NCI-H1092 treated with DMSO at 0.1 percent for 48 hours (cell line): Measurements from ENCODE around the gene NPDC1.
"Not testable (repeated sequence)": the region's sequence is repeated elsewhere in the genome, so short reads cannot be mapped to it uniquely, and the experiment has no call there.

Source experiments
- DNase-seq: peaks from one replicate; lab custom pipeline; 2025; lab: John Stamatoyannopoulos, UW

The NPDC1 gene

DNA sequence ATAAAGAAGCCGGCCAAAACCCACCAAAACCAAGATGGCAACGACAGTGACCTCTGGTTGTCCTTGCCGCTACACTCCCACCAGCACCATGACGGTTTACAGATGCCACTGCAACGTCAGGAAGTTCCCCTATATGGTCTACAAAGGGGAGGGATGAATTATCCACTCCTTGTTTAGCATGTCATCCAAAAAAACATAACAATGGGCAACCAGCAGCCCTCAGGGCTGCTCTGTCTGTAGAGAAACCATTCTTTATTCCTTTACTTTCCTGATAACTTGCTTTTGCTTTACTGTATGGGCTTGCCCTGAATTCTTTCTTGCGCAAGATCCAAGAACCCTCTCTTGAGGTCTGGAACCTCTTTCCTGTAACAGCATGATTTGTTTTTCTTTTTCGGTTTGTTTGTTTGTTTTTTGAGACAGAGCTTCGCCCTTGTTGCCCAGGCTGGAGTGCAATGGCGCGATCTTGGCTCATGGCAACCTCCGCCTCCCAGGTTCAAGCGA, 29.3 kb upstream of the NPDC1 start:
- no peak for DNase-seq

DNA sequence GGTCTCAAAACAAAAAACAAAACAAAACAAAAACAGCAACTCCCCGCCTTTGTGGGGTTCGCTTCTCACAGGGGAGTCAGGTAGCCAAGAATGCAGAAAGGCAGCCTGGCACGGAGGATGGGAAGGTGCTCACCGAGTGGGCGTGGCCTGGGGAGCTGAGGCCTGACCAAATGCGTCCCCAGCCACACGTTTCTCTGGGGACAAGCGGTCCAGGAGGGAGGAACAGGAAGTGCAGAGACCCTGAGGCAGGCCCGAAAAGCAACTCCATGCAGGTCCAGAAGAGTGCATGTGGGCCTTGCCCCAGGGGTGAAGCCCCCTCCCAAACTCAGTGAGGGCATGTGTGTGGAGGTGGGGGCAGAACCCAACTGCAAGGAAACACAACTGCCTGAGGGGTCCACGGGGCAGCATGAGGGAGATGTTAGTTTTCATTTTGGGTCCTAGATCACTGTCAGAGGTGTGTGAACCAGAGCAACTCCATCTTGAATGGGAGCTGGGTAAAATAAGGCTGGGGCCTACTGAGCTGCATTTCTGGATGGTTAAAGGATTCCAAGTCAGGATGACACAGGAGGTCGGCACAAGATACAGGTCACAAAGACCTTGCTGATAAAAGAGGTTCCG, 28.8 kb upstream of the NPDC1 start:
- DNase-seq = no peak

DNA sequence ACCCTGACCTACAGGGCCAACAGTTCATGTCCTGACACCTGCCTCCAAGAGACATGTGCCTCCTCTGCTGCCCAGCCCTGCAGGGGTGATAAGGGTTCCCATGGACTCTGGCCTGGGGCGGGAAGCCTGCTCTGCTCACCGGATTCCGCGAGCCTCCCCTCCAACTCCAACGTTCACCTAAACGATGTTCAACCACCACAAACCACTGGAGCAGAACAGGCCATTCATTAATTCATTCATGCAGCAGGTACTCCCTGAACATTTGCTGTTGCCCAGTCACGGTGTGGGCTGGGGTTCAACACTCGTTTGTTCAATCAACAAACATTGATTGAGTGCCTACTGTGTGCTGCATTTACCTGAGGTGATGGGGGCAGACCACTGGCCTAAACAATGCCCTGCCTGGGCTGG, 28.0 kb upstream of the NPDC1 start:
- no peak for DNase-seq

DNA sequence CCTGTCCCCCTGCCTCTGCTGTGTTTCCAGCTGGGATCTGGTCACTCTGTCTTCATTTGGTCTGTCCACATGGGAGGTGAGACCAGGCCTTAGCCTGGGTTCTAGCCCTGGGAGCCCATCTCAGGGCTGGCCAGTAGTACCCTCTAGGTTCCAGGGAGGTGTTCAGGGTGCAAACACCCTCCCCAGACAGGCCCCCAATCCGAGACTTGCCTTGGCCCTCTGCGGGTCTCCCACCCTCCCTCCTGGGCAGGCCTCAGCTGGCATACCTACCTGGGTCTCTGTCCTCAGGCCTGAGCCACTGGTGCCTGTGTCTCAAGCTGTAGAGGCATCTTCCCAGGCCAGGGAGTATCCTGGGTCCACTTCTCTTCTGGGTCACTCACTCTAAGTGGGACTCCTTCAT, 25.3 kb upstream of the NPDC1 start:
- no peak for DNase-seq

DNA sequence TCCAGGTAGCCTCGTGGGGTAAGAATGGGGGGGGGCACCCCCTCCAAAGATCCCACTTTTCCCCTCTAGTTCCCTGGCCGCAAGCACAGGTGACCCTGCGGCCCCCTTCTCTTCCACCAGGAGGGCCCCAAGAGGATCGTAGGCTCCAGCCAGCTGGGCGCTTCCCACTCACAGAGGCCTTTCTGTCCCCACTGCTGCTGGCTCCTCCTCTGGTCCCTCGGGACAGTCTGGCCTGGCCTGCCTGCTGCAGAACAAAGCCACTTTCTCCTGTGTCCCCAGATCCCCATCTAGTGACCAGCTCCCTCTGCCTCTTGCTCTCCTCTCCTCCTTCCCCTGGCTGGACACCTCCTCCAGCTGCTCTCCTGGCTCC, 24.9 kb upstream of the NPDC1 start:
- peak; percentile 75 for DNase-seq

DNA sequence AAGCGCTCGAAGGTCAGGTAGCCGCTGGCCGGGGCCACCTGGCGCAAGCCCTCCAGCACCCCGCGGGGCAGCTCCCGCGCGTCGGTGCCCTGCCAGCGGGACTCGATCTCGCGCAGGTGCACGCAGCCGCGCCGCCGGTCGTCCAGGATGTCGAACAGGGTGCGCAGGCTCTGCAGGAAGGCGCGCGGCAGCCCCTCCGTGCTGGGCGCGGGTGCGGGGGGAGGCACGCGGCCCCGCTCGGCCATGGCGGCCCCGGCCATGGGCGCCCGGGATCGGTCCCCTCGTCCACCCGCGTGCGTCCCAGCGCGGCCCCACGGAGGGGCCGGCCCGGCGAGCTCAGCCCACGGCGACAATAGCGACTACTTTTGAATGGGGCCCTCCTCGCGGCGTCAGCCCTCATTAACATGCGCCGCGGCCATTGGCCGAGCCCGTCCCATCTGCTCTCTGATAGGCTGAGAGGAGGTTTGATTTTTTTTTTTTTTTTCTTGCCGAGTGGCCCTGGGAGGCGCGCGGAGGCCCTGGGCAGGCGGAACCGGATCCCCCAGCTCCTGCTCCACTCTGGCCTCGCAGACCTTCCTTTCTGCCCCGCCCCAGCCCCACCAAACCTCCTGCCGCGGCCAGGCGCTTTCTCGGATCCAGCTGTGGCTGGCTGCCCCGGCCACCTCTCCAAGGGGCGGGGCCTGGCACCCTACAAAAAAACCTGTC, 24.4 kb upstream of the NPDC1 start, which contains the start of gene SAPCD2:
TSS of gene SAPCD2 (minus strand) at position 357 of the 705 bp plus-strand sequence. CDS start at position 260, 97 bp downstream.
- peak; percentile 94 for DNase-seq

DNA sequence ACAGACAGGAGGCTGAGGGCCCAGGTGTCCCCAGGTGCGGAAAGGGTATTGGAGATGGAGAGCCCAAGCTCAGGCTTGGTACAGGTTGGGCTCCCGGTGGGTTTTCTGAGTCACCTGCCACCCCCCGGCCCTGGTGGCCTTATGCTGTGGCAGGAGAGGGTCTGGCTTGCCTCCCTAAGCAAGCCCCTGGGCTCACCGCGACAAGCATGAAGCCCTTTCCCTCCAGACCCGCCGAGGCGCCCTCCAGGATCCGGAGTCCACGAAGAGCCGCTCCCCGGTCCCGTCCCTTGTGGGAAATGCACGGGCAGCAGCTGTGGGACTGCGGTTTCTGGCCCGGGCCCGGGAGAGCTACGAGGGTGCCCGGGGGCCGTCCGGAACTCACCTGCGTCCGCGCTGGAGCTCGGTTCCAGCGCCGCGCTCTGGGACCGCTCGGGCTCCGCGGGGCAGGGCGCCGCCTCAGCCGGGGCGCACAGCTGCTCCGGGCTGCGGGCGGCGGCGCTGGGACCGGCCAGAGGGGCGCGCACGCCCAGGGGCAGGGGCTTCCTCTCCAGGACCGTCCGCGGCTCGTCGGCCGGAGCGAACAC, 23.6 kb upstream of the NPDC1 start:
- DNase-seq = no peak

DNA sequence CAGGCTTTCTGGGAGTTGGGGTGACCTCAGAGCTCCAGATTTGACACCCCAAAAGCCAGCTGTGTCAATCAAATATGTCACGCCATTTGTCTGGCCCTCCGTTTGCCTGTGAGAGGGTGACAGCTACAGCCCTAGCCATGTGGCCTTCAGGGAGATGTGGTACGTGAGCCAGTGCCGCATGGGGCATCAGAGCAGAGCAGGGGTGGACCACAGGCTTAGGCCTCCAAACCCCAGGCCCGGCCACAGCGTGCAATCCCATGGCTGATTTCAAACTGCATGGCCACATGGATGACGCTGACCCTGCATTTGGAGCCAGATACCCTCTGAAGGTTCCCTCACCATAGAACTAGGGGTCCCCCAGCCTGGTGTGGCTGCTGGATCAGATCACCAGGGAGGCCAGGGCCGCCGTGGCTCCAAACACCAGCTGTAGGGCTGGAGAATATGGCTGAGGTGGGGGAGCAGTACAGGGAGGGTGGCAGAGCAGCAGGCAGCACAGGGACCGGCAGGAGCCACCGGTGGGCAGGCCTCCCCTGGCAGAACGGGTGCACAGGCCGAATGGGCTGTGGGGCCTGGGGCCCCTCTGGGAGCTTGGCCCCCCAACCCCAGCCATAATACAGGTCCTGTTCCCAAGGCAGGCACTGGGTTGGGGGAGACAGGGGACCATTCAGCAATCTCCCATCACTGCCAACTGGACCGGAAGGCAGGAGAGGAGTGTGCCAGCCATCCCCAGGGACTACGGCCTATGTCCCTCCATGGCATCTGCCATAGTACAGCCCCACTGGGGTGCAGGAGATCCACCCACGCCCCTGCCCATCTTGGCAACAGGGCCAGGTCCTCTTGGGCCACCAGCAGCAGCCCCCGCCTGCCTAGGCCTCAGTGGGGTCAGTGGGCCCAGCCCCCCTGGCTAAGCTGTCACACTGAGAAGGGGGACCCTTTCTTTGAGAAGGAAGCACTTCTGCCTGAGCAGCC, 22.8 kb upstream of the NPDC1 start:
- DNase-seq = no peak

DNA sequence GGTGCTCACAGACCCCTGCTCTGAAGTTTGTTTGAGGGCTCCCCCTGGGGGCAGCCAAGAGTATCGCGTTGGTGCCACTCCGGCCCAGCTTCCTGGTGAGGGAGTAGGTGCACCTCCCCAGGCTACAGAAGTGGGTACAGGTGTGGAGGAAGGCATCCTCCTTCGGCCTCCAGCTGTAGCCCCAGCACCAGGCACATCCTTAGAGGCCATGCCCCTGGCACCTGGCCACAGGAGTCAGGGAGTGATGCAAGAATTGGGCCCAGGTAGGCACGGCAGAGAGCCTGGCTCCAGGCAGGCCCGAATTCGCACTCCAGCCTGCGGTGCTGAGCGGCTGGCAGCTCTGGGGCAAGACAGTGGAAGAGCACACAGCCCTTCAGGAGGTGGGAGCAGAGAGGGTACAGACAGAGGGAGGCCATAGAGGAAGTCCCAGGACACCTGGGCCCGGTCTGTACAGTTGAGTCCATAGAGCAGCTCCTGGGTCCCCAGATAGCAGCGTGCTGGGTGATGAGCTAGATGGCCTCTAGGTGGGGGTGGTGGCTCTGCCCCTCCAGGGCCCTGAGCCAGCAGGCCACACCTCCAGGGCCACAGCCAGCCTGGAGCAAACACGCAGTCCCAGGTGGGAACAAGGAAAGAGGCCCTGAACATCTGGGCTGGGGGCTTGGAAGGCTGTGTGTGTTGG, 22.0 kb upstream of the NPDC1 start:
- peak; percentile 70 for DNase-seq

DNA sequence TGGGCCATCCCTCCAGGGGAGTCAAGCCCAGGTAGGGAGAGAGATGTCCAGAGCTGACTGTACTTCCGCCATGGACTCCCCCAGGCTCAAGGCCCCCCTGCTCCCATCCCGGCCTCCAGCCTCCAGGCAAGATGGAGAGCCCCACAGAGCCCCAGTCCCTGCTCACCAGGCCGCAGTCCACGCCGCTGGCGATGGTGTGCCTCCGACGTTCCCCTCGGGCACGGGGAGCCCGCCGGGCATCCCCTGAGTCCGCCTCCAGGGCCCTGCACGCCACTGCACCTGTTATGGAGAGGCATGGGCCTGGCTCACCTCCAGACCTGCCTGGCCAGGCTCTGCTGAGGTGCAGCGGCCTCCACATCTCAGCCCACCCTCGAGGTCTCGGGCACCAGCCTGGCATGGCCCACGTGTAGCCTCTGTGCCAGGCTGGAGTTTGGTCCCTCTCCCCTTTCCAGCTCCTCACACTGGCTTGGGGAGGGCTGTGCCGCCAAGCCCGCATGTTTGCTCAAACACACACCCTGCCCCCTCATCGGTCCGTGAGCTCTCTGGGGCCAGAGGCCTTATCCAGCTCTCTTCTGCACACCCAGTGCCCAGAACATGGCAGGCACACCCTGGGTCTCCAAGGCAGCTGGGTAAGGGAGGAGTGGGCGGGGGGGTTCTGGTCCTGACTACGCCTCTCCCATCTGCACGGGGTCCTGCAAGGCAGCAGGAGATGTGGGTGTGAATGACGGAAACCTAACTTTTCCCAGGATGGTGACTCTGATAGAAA, 20.3 kb upstream of the NPDC1 start:
- no peak for DNase-seq

DNA sequence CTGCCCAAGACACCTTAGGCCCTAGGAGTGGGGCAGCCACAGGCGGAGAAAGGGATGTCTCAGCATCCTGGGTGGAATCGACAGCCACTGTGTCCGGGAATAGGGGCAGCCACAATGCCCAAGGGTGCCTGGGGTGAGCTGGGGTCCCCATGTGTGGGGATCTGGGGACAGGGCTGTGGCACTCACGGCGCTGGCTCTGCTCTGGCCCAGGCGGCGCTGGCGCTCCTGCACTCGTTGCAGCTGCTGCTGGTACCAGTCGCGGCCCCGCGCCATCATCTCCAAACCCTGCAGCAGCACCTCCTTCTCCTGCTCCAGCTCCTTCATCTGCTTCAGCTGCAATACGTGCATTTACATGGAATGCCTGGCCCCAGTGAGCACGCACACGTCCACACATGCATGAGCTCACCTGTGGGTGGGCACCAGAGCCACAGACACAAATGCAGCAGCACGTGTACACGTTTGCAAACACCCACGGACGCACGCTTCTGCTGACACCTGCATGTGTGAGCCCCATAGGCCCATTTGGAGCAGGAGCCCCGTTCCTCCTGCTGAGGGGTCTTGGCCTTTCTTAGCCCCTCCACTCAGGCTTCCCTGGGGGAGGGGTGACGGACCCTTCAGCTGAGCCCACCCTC, 19.5 kb upstream of the NPDC1 start:
- DNase-seq = no peak

DNA sequence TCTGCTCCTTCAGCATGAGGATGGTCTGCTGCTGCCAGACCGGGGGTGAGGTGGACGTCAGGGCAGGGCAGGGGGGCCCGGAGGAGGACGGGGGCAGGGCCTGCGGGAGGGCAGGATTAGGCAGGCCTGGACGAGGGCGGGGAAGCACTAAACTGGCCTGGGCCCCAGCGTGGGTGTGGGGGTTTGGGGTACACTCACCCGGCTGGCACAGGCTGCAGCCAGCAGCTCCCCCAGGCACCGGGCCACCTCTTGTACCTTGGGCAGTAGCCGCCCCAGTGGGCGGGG, 18.8 kb upstream of the NPDC1 start:
- no peak for DNase-seq

DNA sequence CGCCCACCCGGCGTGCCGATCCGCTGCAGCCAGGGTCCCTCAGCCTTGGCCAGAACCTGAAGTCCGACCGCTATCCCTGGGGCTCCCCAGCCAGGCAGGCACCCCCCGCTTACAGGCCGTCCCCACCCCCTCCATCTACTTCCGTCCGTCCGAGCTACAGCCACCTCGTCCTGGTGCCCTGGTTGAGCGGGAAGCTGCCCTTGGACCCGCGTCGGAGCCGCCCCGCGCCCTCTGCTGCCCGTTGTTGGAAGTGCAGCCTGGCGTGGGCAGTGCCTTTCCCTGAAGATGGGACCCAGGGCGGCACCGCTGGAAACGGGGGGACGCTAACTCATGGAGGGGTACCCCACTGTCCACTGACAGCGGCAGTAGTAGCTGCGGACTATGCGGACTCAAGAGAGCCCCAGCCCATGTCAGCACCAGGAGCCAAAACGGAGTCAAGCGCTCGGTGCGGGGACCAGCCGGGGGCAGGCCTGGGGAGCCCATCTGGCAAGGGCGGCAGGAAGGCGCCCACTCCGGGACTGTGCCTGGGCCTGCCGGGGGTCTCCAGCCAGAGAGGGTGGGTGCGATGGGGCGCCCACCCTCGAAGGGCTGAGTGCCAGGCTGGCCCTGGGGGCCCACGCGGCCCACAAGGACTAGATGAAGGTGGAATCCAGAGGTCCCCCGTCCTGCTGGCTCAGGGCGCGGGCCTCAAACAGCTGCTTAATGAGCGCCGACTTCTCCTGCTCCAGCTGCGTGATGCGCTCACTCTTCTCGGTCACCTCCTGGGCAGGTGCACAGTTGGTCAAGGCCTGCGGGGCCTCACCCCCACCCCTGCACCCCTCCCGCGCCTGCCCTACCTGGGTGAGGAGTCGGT, 18.3 kb upstream of the NPDC1 start:
- peak; percentile 29 for DNase-seq

DNA sequence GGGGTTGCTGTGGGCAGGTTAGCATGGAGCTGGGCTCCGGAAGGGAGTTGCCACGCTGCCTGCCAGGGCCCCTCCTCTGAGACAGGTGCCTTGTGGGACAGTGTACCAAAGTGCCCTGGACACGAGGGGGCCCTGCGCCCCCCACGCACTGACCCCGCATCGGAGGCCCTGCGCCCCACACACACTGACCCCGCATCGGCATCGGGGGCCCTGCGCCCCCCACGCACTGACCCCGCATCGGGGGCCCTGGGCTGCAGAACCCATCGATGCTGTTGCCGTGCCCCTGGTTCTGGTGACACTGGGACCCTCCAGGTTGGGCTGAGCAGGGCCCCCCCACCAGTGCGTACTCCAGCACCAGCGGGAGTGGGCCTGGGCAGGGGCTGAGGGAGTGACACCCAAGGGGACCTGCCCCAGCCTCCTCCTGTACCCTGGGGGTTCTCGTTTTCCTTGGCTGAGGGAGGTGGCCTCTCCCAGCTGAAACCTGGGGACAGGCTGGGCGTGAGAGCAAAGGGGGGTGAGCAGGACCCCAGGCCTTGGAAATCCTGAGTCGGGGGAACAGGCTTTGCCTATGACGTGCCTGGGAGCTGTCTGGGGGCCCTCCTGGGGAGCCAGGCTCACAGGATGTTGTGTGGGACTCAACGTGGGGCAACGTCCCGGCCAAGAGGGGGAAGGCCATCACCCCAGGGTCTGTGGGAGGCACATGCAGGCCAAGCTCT, 17.5 kb upstream of the NPDC1 start:
- no peak for DNase-seq

DNA sequence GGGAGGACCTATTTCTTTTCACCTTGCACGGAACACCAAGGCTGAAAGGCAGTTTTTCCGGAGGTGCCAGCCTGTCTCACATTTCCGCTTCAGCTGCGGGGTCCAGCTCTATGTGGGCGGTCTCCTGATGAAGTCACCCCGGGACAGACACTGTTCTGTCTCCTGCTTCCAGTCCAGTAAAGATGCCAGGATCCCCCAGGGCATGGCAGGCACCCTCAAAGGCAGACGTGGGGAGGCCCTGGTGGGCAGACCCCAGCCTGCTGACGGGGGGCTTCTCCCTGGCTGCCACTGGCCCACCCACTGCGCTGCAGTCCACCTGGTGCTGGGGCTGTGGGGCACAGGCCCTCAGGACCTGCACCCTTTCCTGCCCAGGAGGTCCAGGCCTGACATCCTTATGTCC, 16.8 kb upstream of the NPDC1 start:
- not testable (repeated sequence) for DNase-seq

DNA sequence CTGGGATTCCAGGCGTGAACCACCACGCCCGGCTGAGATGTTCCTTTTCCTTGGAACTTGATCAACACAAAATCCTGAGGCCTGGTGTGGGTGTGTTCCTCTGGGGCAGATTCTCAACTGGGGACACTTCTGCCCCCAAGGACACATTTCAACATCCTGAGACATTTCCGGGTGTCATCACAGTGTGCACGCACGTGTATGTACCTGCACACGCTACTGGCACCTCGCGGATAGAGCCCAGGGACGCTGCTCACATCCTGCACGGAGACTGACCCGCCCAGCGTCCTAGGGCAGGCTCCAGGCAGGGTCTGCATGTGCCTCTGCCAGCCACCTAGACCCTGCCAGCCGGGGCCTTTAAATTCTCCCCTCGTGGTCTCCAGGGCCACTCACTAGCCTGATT, 16.4 kb upstream of the NPDC1 start:
- no peak for DNase-seq

DNA sequence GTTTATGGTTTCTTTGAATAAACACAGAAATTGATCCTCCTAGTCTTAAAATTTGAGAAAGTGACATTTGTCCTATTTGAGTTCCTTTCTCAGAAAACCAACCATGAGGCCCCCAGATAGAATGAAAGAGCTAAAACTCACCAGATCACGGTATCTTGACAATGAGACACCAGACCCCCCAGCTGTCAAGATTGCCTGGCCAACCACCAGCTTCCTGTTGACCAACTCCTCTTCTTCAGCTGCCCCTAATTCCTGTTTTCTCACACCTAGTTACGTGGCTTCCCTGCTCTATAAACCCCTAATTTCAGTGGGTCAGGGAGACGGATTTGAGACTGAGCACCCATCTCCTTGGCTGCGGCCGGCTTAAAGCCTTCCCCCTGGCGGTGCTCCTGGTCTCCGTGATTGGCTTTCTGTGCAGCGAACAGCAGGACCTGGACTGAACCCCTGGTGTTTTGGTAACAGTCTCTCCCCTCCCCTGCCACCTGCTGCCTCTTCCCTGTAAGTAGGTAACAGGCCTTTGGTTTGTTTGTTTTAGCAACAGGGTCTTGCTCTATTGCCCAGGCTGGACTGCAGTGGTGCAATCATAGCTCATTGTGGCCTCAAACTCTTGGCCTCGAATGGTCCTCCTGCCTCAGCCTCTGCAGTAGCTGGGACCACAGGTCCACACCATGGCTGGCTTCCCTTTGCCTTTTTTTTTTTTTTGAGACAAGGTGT, 12.7 kb upstream of the NPDC1 start:
- peak; percentile 70 for DNase-seq

DNA sequence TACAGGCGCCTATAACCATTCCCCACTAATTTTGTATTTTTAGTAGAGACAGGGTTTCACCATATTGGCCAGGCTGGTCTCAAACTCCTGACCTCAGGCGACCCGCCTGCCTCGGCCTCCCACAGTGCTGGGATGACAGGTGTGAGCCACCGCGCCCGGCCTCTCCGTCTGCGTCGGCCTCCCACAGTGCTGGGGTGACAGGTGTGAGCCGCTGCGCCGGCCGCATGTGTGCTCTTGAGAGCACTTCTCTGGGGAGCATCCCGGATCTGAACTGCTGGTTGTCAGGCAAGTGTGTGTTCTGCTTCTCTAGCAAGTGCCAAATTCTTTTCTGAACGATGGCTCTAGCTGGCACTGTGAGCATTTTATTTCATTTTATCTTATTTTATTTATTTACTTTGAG, 11.6 kb upstream of the NPDC1 start:
- peak; percentile 89 for DNase-seq
